ENCODE results near the gene TBX6.
"Not testable (repeated sequence)": the region's sequence is repeated elsewhere in the genome, so short reads cannot be mapped to it uniquely, and the experiment has no call there.

The TBX6 gene

GRCh38 chr16:30091474-30092372 lies at the start of gene TBX6:
TSS of gene TBX6 (minus strand) at chr16:30091924. CDS start at chr16:30091193, 731 bp downstream.
- DNase-seq (ENCODE audit: extremely low spot score, insufficient read length, low read depth): peak; percentile 82
- FAIRE-seq: peak; percentile 91

GRCh38 chr16:30139583-30140481 lies 48.1 kb upstream of the TBX6 start:
- DNase-seq (ENCODE audit: extremely low spot score, insufficient read length, low read depth): no peak

GRCh38 chr16:30137897-30138296 lies 46.2 kb upstream of the TBX6 start:
- no peak for FAIRE-seq
- DNase-seq (ENCODE audit: extremely low spot score, insufficient read length, low read depth): no peak

More at GRCh38 chr16:30139583-30140481, 48.1 kb upstream of the TBX6 start:
- FAIRE-seq: no peak

GRCh38 chr16:30136971-30137605 lies 45.4 kb upstream of the TBX6 start:
- FAIRE-seq: no peak
- DNase-seq (ENCODE audit: extremely low spot score, insufficient read length, low read depth): no peak

GRCh38 chr16:30132591-30132990 lies 40.9 kb upstream of the TBX6 start:
- DNase-seq (ENCODE audit: extremely low spot score, insufficient read length, low read depth) (no peak), FAIRE-seq (no peak)

- no peak for FAIRE-seq
Observed at GRCh38 chr16:30131869-30132475, 40.2 kb upstream of the TBX6 start.

GRCh38 chr16:30127993-30128392 lies 36.3 kb upstream of the TBX6 start:
- FAIRE-seq: no peak
- no peak for DNase-seq (ENCODE audit: extremely low spot score, insufficient read length, low read depth)

More at GRCh38 chr16:30131869-30132475, 40.2 kb upstream of the TBX6 start:
- no peak for DNase-seq (ENCODE audit: extremely low spot score, insufficient read length, low read depth)

- FAIRE-seq: not testable (repeated sequence)
Observed at GRCh38 chr16:30125690-30126089, 34.0 kb upstream of the TBX6 start.

GRCh38 chr16:30124985-30125379 lies 33.3 kb upstream of the TBX6 start:
- FAIRE-seq (no peak), DNase-seq (ENCODE audit: extremely low spot score, insufficient read length, low read depth) (no peak)

More at GRCh38 chr16:30125690-30126089, 34.0 kb upstream of the TBX6 start:
- not testable (repeated sequence) for DNase-seq (ENCODE audit: extremely low spot score, insufficient read length, low read depth)

GRCh38 chr16:30122604-30123160 lies 31.0 kb upstream of the TBX6 start:
- FAIRE-seq: no peak
- DNase-seq (ENCODE audit: extremely low spot score, insufficient read length, low read depth): no peak

- no peak for DNase-seq (ENCODE audit: extremely low spot score, insufficient read length, low read depth)
- FAIRE-seq: no peak
Observed at GRCh38 chr16:30121741-30122571, 30.2 kb upstream of the TBX6 start.

GRCh38 chr16:30120340-30121105 lies 28.8 kb upstream of the TBX6 start:
- DNase-seq (ENCODE audit: extremely low spot score, insufficient read length, low read depth): no peak

GRCh38 chr16:30119428-30119827 lies 27.7 kb upstream of the TBX6 start:
- FAIRE-seq (no peak), DNase-seq (ENCODE audit: extremely low spot score, insufficient read length, low read depth) (no peak)

More at GRCh38 chr16:30120340-30121105, 28.8 kb upstream of the TBX6 start:
- FAIRE-seq: no peak

- no peak for FAIRE-seq
Observed at GRCh38 chr16:30117768-30118167, 26.0 kb upstream of the TBX6 start.

GRCh38 chr16:30116291-30117207 lies 24.8 kb upstream of the TBX6 start:
- DNase-seq (ENCODE audit: extremely low spot score, insufficient read length, low read depth): no peak
- no peak for FAIRE-seq

More at GRCh38 chr16:30117768-30118167, 26.0 kb upstream of the TBX6 start:
- no peak for DNase-seq (ENCODE audit: extremely low spot score, insufficient read length, low read depth)

GRCh38 chr16:30115238-30115637 lies 23.5 kb upstream of the TBX6 start:
- DNase-seq (ENCODE audit: extremely low spot score, insufficient read length, low read depth) (no peak), FAIRE-seq (no peak)

- not testable (repeated sequence) for DNase-seq (ENCODE audit: extremely low spot score, insufficient read length, low read depth); FAIRE-seq
Observed at GRCh38 chr16:30114833-30115232, 23.1 kb upstream of the TBX6 start.
